HG02870 (cell line): ENCODE measurements around the gene GSDMA.

ENCODE experiments used
- ATAC-seq: cut with Tn5 transposase; IDR thresholded peaks from one replicate; pipeline ENCODE4 v1.9.1; 2021; ENCODE audit warnings: mild to moderate bottlenecking, moderate library complexity; ENCODE audit not compliant: unreplicated experiment

Gene GSDMA

GRCh38 chr17:40018211-40019121 is 55.7 kb downstream of the GSDMA start:
- ATAC-seq: no peak

- no peak for ATAC-seq
These were observed 56.6 kb downstream of the GSDMA start for GRCh38 chr17:40019140-40019991.

GRCh38 chr17:40020146-40020545 is 57.3 kb downstream of the GSDMA start:
- ATAC-seq: no peak

GRCh38 chr17:40021451-40021971 is 58.7 kb downstream of the GSDMA start:
- no peak for ATAC-seq

GRCh38 chr17:40022497-40022896 is 59.7 kb downstream of the GSDMA start:
- no peak for ATAC-seq

- ATAC-seq: no peak
These were observed 60.2 kb downstream of the GSDMA start for GRCh38 chr17:40022961-40023541.

GRCh38 chr17:40023590-40024292 is 60.9 kb downstream of the GSDMA start:
- no peak for ATAC-seq

- no peak for ATAC-seq
These were observed 62.1 kb downstream of the GSDMA start for GRCh38 chr17:40024901-40025300.

GRCh38 chr17:40025559-40025958 is 62.8 kb downstream of the GSDMA start:
- ATAC-seq: no peak

GRCh38 chr17:40025991-40026815 is 63.4 kb downstream of the GSDMA start:
- ATAC-seq: no peak

GRCh38 chr17:40026816-40027613 is 64.2 kb downstream of the GSDMA start:
- no peak for ATAC-seq
